Breast epithelium (tissue), 4 donors: ENCODE measurements around the gene SESN1. TPM values are rescaled to one million over a fixed set of nuclear protein-coding genes. Genes with fewer than 3 reads are reported as not detected.
"Not testable (repeated sequence)": the region's sequence is repeated elsewhere in the genome, so short reads cannot be mapped to it uniquely, and the experiment has no call there.

Source experiments
- DNase-seq, 2 donors: peaks; one replicate each; pipeline ENCODE4 v3.0.0-alpha.2; 2019; ENCODE audit warnings: low spot score in 2 of 2
- H3K27ac ChIP-seq, 2 donors: fragments of 200-600 bp; sonication (generic) in 1 of 2; one replicate each; pipeline ENCODE4 v1.5.1; 2016 to 2019; ENCODE audit warnings: mild to moderate bottlenecking in 1 of 2
- H3K27me3 ChIP-seq, 2 donors: fragments of 200-600 bp; sonication (generic) in 1 of 2; one replicate each; pipeline versions ENCODE4 v1.5.1 to v1.6.0; 2017 to 2019; ENCODE audit warnings: control low read depth in 1 of 2, mild to moderate bottlenecking in 1 of 2
- H3K36me3 ChIP-seq: fragments of 200-600 bp; one replicate; pipeline ENCODE4 v1.5.1; 2019
- H3K4me1 ChIP-seq, 2 donors: fragments of 200-600 bp; sonication (generic); one replicate each; pipeline ENCODE4 v1.5.1; 2016 to 2019; ENCODE audit warnings: control low read depth in 1 of 2
- H3K4me3 ChIP-seq, 3 donors: fragments of 200-600 bp; sonication (generic); 1 replicate in 2 of 3; 2 replicates in 1 of 3; pipeline ENCODE4 v1.5.1; 2016 to 2019; ENCODE audit warnings: mild to moderate bottlenecking in 3 of 3, moderate library complexity in 2 of 3
- H3K9me3 ChIP-seq, 2 donors: fragments of 200-600 bp; sonication (generic) in 1 of 2; one replicate each; pipeline ENCODE4 v1.5.1; 2016 to 2019; ENCODE audit warnings: control low read depth in 1 of 2
- POLR2A ChIP-seq: fragments of 450-650 bp; IDR thresholded peaks from one replicate; pipeline ENCODE4 v1.6.1; 2016; ENCODE audit warnings: antibody characterized with exemption, mild to moderate bottlenecking, moderate library complexity
- POLR2AphosphoS5 ChIP-seq, 3 donors: sonication (generic); formaldehyde crosslinking; IDR thresholded peaks; one replicate each; pipeline ENCODE4 v1.6.1; 2017; ENCODE audit warnings: antibody characterized with exemption in 3 of 3
- intact Hi-C: fragments of 100-400 bp; cut with DNase I; formaldehyde crosslinking; loops from one replicate; pipeline ENCODE4 v1.15.1; 2023; ENCODE audit warnings: low total_unique reads
- total RNA-seq, 3 donors: library from RNA; depleted of rRNA; stranded (reverse); fragments of >200 nt; gene quantifications; one replicate each; pipeline ENCODE4 v1.1.0, GENCODE V29; 2016
- TF ChIP-seq, protein P1 (sequence below), 3 donors: fragments of 450-650 bp; IDR thresholded peaks; one replicate each; pipeline ENCODE4 v1.5.1; 2016 to 2017; ENCODE audit warnings: antibody characterized with exemption in 3 of 3, mild to moderate bottlenecking in 3 of 3, moderate library complexity in 3 of 3

SESN1 gene
- total RNA-seq, 3 donors from 2014 or later, result 70.8 to 141 (median 108) TPM

DNA sequence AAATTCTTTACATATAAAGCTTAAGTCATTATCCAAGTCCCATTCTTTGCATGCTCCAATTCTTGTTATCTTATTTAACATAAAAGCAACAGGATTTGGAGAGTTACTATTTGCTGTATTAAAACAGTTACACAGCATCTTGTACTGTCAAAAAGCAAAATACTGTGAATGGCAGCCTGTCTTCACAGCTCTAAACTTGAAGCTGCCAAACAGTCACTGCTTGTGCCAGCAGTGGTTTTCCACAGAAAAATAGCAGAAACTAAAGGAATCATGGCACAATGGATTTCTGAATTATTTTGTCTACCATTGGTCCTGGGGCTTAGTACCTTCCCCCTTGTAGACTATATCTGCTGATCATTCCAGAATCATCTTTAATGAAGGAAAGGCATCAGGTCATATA is 107.5 kb downstream of the SESN1 start:
- no peaks in the 10 kb centered on the region for H3K27me3 ChIP-seq
- no peaks in the 10 kb centered on the region for H3K9me3 ChIP-seq
- DNase-seq, result no peak
- no peak overlapping the region for H3K27ac ChIP-seq
- intact Hi-C loops, result no loop called here
- no peak for TF ChIP-seq POLR2AphosphoS5 (IDR thresholded peaks at IDR 0.05)
- TF ChIP-seq, protein P1, sequence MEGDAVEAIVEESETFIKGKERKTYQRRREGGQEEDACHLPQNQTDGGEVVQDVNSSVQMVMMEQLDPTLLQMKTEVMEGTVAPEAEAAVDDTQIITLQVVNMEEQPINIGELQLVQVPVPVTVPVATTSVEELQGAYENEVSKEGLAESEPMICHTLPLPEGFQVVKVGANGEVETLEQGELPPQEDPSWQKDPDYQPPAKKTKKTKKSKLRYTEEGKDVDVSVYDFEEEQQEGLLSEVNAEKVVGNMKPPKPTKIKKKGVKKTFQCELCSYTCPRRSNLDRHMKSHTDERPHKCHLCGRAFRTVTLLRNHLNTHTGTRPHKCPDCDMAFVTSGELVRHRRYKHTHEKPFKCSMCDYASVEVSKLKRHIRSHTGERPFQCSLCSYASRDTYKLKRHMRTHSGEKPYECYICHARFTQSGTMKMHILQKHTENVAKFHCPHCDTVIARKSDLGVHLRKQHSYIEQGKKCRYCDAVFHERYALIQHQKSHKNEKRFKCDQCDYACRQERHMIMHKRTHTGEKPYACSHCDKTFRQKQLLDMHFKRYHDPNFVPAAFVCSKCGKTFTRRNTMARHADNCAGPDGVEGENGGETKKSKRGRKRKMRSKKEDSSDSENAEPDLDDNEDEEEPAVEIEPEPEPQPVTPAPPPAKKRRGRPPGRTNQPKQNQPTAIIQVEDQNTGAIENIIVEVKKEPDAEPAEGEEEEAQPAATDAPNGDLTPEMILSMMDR (IDR thresholded peaks at IDR 0.05), result no peak
- TF ChIP-seq POLR2A, result no peak
- H3K36me3 ChIP-seq, result peaks cover 8% of the 10 kb centered on the region
- no peak overlapping the region for H3K4me3 ChIP-seq
- no peaks in the 10 kb centered on the region for H3K4me1 ChIP-seq

DNA sequence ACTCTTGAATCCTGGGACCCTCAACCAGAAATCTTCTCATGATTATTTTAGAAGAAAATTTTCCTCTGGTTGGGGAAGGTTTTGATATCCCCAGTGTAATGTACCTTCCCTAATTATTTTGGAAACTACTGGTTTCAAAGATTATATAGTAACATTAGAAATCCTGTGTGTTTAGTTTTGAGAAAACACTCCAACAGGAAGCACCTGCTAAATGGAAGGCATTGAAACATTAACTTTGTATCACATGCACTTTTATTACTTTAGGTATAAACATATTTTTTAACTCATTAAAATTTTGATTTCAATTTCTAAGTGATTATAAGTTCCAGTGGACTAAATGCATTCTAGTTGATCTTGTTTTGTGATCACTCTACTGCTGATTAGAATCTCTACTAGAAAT is 109.3 kb downstream of the SESN1 start:
- peaks cover 4% of the 10 kb centered on the region in 2 donors for H3K9me3 ChIP-seq
- H3K27ac ChIP-seq, result no peak overlapping the region
- no peak for DNase-seq
- H3K36me3 ChIP-seq, result peaks cover 4% of the 10 kb centered on the region
- no peaks in the 10 kb centered on the region for H3K27me3 ChIP-seq
- no peak for TF ChIP-seq POLR2A
- TF ChIP-seq POLR2AphosphoS5 (IDR thresholded peaks at IDR 0.05), result no peak
- TF ChIP-seq, protein P1 (IDR thresholded peaks at IDR 0.05), result no peak
- H3K4me1 ChIP-seq, result no peaks in the 10 kb centered on the region
- no peak overlapping the region for H3K4me3 ChIP-seq
- intact Hi-C loops, result no loop called here

DNA sequence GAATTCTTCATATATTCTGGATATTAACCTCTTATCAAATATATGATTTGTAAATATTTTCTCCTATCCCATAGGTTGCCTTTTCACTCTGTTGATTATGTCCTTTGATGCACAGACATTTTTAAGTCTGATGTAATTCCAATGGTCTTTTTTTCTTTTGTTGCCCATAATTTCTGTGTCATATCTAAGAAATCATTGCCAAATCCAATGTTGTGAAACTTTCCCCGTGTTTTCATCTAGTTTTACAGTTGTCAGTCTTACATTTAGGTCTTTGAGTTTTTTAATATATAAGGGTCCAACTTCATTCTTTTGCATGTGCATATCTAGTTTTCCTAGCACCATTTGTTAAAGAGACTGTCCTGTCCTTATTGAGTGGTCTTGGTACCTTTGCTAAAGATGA is 111.5 kb downstream of the SESN1 start:
- Histone ChIP-seq H3K4me3 (no peak overlapping the region), H3K27me3 (no peaks in the 10 kb centered on the region), H3K27ac (no peak overlapping the region), H3K36me3 (no peaks in the 10 kb centered on the region), H3K4me1 (no peaks in the 10 kb centered on the region), H3K9me3 (peaks cover 6 to 8% of the 10 kb centered on the region in 2 donors)
- no peak for DNase-seq
- TF ChIP-seq POLR2AphosphoS5 (IDR thresholded peaks at IDR 0.05) (no peak), POLR2A (no peak)
- TF ChIP-seq, protein P1 (IDR thresholded peaks at IDR 0.05), result no peak
- intact Hi-C loops, result no loop called here

DNA sequence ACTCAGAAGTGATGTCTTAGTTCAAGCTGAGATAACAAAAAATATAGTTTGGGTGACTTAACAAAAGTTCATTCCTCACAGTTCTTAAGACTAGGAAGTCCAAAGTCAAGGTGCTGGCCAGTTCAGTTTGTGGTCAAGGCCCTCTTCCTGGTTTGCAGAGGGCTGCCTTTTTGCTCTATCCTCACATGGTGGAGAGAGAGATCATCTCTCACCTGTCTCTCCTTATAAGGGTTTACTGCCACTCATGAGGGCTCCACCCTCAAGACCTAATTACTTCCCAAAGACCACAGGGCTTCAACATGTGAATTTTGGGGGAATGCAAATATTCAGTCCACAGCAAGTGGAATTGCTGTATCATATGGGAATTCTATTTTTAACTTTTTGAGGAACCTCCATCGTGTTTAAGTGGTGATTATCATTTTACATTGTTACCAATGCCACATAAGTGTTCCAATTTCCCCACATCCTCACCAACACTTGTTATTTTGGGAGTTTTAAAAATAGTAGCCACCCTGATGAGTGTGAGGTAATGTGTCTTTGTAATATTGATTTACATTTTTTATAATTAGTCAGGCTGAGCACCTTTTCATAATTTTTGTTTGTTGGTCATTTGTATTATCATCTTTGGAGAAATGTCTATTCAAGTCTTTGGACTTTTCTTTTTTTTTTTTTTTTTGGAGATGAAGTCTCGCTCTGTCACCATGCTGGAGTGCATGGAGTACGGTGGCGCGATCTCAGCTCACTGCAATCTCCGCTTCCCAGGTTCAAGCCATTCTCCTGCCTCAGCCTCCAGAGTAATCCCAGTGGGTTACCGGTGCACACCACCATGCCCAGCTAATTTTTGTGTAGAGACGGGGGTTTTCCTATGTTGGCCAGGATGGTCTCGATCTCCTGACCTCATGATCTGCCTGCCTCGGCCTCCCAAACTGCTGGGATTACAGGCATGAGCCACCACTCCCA is 112.2 kb downstream of the SESN1 start:
- Histone ChIP-seq H3K4me1 (no peaks in the 10 kb centered on the region), H3K36me3 (no peaks in the 10 kb centered on the region), H3K4me3 (no peak overlapping the region), H3K27ac (no peak overlapping the region), H3K9me3 (peaks cover 6 to 8% of the 10 kb centered on the region in 2 donors), H3K27me3 (no peaks in the 10 kb centered on the region)
- intact Hi-C loops, result no loop called here
- TF ChIP-seq POLR2A, result no peak
- TF ChIP-seq, protein P1 (IDR thresholded peaks at IDR 0.05), result no peak
- TF ChIP-seq POLR2AphosphoS5 (IDR thresholded peaks at IDR 0.05), result no peak
- DNase-seq, result no peak

DNA sequence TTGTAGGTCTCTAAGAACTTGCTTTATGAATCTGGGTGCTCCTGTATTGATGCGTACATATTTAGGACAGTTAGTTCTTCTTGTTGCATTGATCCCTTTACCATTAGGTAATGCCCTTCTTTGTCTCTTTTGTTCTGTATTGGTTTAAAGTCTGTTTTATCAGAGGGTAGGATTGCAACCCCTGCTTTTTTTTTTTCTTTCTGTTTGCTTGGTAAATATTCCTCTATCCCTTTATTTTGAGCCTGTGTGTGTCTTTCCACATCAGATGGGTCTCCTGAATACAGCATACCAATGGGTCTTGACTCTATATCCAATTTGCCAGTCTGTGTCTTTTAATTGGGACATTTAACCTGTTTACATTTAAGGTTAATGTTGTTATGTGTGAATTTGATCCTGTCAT is 116.0 kb downstream of the SESN1 start:
- DNase-seq, H3K36me3 ChIP-seq, intact Hi-C loops, H3K27me3 ChIP-seq, H3K4me1 ChIP-seq, H3K27ac ChIP-seq, H3K4me3 ChIP-seq: not testable (repeated sequence)
- peaks cover 6 to 14% of the 10 kb centered on the region in 2 donors for H3K9me3 ChIP-seq
